NCI-H1105 (cell line): ENCODE data around the gene C3orf22.
"Not testable (repeated sequence)": the region's sequence is repeated elsewhere in the genome, so short reads cannot be mapped to it uniquely, and the experiment has no call there.

ENCODE experiments used
- DNase-seq: peaks from one replicate; lab custom pipeline; 2025; lab: John Stamatoyannopoulos, UW

Gene C3orf22

GRCh38 chr3:126542340-126543241 is 16.1 kb downstream of the C3orf22 start:
- DNase-seq: no peak

DNA sequence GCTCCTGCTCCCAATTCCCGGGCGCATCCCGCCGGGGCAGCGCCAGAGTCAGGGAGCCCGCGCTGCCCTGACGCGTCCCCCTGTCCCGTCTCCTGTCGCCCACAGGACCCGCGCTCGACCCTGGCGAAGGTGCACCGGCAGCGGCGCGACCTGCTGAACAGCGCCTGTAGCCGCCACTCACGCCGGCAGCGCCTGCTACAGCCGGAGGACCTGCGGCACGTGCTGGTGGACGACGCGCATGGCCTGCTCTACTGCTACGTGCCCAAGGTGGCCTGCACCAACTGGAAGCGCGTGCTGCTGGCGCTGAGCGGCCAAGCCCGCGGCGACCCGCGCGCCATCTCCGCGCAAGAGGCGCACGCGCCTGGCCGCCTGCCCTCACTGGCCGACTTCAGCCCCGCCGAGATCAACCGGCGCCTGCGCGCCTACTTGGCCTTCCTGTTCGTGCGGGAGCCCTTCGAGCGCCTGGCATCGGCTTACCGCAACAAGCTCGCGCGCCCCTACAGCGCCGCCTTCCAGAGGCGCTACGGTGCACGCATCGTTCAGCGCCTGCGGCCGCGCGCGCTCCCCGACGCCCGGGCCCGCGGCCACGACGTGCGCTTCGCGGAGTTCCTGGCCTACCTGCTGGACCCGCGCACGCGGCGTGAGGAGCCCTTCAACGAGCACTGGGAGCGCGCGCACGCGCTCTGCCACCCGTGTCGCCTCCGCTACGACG is 16.9 kb downstream of the C3orf22 start:
- DNase-seq: no peak

DNA sequence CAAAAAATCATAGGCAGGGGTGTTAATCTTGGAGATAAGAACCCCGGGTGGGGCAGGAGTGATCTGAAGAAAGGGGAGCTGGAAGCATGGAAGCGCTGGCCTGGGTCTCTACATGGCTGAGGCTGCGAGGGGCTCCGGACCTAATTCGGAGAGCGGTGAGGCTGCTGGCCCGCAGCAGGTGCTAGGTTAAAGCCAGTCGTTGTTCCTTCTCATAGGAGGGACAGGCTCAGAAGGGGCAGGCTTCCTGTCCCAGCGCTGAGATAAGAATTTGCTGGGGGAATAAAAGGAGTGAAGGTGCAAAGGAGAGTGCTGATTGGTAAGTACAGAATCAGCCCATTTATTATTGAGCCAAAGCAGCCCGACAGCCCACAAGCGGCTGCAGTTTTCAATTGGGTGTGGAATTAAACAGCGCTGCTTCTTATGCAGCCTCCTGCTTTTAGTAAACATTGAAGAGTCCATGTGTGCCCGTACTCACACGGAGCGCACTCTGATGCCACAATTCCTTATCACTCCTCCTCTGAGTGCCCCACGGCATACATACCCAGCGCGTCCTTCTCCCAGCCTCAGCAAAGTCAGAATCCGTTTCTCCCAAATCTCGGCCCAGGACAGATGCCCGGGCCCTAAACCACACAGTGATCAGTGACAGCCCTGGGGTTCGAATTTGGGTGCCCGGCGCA is 17.6 kb downstream of the C3orf22 start:
- no peak for DNase-seq

- no peak for DNase-seq
Observed at GRCh38 chr3:126540342-126540849, 18.3 kb downstream of the C3orf22 start.

DNA sequence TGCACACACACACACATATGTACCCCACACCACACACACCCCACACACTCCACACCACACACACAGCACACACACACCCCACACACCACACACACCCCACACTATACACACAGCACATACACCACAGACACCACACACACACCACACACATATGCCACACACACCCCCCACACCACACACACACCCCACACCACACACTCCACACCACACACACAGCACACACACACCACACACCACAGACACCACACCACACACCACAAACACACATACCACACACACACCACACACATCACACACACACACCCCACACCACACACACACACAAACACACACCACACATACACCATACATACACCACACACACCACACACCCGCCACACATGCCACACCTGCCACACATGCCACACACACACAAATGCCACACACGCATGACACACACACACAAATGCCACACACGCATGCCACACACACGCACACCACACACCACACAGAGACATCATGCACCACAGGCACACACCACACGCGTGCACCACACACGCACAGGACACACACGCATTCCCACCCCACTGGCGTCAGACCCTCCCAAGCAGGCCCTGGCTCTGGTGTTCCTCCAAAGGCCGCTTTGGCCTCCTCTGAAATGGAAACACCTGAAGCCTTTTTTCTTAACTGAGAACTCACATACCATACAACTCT is 19.0 kb downstream of the C3orf22 start:
- no peak for DNase-seq

- no peak for DNase-seq
Observed at GRCh38 chr3:126538966-126539365, 19.8 kb downstream of the C3orf22 start.

DNA sequence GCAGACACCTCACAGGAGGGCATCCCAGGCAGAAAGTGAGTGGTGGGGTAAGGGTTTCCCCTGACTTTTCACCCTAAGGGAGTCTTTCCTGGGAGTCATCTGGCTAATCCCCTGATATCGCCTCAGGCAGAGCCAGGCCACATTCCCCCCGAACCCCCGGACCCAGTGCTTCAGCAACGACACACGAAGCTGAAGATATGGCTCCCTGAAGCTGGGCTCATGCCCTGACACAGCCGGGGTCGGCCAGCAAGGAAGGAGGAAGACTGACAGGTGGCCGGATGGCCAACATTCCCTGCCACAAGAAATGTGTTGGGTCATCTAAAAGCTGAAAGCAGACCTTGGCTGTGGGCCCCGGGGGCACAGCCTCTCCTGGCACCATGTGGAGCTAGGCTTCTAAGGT is 20.4 kb downstream of the C3orf22 start:
- DNase-seq: no peak

DNA sequence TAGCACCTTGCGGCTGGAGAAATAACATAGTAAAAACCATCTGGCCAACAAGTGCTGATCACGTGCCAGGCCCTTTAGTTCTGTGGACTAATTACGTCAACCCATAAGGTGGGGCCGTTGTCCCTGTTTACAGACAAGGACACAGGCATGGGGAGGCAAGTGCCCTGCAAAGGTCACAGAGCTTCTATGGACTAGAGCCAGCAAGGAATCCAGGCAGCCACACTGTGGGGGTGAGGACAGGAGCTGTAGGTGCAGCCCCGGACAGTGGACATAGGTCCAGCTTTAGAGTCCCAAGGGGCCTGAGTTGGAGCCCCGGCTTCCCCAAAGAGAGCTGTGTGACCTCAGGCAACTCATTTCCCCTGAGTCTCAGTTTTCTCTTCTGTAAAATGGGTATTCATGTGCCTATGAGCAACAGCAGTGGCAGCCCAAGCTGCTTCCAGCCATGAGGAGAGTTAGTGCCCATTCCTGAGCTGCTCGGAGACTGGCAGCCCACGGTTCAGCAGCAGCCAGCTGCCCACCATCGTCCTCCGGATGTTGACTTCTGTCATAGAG is 20.9 kb downstream of the C3orf22 start:
- no peak for DNase-seq

DNA sequence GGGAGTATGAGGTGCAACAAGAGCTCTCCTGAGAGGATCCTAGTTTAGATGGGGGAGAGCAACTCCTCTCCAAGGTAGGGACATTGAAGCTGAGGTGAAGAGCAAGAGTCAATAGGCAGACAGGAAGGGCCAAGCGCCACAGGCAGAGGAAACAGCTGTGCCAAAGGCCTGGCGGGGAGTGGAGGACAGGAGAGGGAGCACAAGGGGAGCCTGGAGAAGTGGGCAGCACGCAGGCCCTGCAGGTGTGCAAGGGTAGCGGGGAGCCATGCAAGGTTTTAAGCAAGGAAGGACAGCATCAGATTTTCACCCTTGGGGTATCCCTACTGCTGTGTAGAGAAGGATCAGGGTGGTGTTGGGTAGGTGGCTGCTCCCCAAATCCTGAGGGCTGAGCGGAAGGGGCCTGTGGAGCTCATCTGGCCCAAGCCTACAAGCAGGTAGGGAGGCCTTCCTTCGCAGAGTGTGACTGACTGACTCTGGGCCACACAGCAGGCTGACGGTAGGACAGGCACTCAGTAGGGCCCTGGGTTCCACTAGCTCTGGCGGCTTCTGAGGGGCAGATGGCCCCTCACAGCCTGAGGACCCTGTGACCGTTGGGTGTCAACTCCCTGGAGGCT is 21.5 kb downstream of the C3orf22 start:
- no peak for DNase-seq

DNA sequence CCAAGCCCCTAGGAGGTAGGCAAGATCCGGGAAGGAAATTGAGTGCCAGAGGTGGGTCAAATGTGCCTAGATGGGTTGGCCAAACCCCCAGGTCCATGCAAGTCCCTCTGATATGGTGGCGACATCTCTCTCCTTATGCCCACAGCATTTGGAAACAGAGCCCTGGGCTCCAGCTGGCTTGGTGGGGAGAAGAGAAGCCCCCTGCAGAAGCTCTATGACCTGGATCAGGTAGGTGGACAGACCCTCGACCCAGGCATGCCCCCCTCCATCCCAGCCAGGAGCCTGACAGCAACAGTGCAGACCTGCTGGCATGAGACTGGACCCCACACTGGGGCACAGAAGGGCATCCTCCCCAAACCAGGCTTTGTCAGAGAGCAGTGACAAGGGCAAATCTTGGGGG is 22.6 kb downstream of the C3orf22 start:
- DNase-seq: no peak

DNA sequence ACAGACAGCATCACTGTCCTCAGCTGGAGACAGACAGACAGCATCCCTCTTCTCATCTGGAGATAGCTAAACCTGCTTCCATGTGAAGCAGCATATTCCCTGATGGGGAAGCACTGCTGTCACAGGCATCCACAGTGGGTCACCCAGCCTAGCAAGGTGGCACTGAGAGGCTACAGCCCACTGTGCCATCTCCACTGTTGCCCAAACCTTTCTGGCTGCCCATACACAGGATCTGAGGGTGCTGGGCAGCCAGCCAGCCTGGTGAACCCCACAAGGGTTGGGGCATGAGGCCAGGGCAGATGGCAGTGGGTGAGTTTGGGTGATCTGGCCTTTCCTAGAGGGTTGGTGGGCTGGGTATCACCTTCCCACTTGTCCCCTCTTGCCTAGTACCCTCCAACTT is 23.1 kb downstream of the C3orf22 start:
- no peak for DNase-seq

DNA sequence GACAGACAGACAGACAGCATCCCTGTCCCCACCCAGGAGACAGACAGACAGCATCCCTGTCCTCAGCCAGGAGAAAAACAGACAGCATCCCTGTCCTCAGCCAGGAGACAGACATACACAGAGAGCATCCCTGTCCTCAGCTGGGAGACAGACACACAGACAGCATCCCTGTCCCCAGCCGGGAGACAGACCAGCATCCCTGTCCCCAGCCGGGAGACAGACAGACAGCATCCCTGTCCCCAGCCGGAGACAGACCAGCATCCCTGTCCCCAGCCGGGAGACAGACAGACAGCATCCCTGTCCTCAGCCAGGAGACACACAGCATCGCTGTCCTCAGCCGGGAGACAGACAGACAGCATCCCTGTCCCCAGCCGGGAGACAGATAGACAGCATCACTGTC is 24.0 kb downstream of the C3orf22 start:
- not testable (repeated sequence) for DNase-seq

DNA sequence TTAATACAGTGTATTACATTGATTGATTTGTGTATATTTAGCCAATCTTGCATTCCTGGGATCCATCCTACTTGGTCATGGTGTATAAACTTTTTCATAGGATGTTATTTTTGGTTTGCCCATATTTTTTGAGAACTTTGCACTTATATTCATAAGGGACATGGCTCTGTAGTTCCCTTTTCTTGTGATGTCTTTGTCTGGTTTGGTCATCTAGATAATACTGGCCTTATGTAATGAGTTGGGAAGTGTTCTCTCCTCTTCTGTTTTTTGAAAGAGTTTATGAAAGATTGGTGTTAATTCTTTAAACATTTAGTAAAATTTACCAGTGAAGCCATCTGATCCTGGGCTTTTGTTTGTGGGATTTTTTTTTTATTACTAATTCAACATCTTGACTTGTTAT is 25.2 kb downstream of the C3orf22 start:
- no peak for DNase-seq

GRCh38 chr3:126531051-126531330 is 27.7 kb downstream of the C3orf22 start:
- no peak for DNase-seq

- DNase-seq: no peak
Observed at GRCh38 chr3:126530171-126531050, 28.3 kb downstream of the C3orf22 start.

GRCh38 chr3:126529585-126530170 is 29.1 kb downstream of the C3orf22 start:
- no peak for DNase-seq

- DNase-seq: no peak
Observed at GRCh38 chr3:126528800-126529541, 29.8 kb downstream of the C3orf22 start.

DNA sequence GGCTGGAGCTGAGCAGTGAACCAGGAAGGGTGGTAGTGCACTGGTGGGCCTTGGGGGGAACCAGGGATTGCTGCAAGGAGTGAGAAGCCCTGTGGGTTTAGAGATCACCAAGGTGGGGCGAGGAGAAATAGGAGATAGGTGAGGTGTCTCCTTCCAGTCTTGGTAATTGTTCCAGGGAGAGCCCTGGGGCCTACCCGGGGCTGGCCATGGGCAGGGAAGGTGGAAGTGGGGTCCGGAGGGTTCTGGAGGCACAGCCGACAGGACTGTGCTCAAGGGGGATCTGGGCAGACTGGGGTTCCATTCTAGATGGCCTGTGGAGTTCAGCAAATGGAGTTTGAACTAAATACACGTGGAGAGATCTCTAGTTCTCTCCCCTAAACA is 30.3 kb downstream of the C3orf22 start:
- no peak for DNase-seq

DNA sequence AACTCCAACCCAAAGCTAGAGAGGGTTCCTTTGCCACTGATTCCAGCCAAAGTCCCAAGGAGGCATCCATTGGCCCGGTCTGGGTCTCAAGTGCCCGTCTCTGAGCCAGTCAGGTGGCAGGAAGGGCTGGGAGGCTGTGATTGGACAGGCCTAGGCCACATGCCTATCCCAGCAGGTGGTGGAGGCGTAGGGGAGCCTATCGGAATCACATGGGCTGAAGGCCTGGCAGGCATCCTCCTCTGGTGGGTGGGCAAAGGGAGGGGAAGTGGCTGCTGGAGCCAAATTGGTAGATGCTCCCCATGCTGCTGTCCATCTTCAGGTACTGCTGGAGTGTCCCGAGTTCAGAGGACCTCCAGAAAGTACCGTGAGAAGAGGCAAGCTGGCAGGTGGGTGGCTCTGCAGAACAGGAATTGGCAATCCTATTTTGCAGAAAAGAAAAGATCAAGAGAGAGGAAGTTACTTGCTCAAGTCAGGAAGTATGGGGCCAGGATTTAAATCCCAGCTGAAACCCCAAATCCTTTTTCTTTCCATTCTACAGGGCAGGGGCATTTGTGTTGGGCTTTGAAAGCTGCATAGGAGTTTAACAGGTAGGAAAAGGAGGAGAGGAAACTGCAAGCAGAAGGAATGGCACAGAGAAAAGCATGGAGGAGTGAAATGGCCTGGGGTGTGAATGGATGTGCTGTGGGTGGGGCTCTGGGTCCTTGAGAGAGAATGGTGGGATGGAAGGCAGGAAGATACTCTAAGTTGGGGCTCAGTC is 31.1 kb downstream of the C3orf22 start:
- no peak for DNase-seq
